IPS-NIHi7 (cell line): ENCODE measurements around the gene HOXD10.

Experiments
- DNase-seq: peaks from one replicate; pipeline ENCODE4 v3.0.0; 2012; ENCODE audit warnings: mixed read lengths; ENCODE audit errors: extremely low spot score

Gene HOXD10

DNA sequence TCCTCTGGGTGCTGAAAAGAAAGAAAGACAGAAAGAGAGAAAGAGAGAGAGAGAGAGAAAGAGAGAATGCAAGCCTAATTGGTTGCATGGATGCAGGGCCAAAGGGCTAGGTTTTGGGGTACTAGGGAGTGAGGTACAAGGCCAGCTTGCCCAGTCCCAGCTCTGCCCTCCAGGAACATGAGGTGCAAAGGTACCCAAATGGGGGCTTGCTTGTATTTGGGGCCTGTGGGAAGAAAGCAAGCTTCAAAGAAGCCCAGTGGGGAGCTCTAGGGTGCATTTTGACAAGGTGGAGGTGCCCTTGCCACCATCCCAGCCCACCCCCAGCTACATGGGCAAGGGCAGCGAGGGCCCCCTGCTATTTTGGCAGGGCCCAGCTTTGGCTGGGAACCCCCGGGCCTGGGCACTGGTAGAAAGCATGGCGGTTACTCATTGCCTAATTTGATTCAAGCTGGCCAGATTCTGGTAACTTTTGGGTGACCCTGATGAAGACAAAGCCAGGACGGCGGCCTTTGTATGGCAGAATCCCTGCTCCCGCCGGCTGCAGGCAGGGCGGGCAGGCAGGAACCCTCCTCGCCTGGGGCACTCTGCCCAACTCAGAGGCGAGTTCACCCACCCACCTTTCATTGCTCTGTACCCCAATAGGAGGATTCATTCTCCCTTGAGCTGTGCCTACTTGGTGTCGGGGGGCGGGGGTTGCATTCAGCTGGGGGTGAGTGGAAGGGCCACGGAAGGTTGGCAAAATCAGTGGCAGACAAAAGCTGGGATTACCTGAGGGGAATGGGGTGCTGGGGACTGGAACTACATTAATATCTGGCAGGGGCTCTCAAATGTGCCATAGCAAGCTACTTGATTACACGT, 34.2 kb downstream of the HOXD10 start:
- no peak for DNase-seq

DNA sequence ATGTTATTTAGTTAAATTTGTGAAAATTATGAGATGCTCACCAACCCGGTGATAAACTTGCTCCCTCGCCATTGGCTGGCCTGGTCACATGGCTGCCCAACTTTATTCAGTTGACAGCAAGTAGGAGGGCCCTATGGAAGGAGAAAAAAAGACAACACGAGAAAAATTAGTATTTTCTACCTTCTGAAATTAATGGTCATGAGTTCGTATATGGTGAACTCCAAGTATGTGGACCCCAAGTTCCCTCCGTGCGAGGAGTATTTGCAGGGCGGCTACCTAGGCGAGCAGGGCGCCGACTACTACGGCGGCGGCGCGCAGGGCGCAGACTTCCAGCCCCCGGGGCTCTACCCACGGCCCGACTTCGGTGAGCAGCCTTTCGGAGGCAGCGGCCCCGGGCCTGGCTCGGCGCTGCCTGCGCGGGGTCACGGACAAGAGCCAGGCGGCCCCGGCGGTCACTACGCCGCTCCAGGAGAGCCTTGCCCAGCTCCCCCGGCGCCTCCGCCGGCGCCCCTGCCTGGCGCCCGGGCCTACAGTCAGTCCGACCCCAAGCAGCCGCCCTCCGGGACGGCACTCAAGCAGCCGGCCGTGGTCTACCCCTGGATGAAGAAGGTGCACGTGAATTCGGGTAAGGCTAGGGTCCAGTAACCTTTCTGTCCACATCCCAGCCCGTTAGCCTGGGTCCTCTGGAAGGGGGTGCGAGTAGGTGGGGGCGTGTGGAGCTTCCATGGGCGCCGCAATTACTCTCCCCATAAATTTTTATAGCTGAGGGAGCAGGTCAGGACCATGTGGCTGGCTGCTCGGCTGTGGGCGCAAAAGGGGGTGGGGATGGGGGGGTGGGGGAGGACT, 35.1 kb downstream of the HOXD10 start, which contains the start of gene HOXD4:
TSS of gene HOXD4 (plus strand) at position 109 of the 846 bp plus-strand sequence. CDS start at position 193, 84 bp downstream.
- no peak for DNase-seq

DNA sequence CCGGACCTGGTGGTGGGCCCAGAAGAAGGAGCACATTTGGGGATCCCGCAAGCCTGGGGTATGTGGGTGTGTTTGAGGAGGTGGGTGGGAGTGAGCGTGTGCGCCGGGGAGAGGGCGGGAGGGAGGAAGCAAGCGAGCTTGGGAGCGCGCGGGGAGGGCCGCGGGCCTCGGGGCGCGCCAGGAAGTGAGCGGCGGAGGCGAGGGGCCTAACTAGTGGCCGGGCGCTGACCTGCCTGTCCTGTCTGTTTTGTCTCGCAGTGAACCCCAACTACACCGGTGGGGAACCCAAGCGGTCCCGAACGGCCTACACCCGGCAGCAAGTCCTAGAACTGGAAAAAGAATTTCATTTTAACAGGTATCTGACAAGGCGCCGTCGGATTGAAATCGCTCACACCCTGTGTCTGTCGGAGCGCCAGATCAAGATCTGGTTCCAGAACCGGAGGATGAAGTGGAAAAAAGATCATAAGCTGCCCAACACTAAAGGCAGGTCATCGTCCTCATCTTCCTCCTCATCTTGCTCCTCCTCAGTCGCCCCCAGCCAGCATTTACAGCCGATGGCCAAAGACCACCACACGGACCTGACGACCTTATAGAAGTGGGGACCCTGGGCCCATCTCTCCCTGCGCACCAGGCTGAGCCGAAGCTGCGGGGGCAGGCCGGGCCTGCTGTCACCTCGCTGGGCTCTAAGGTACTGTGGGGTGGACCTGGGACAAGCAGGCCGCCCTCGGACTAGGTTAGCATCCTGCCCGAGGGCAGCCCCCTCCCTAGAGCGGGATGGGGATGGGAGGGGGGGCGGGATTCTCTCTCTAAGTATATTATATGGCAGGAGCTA, 36.0 kb downstream of the HOXD10 start:
- DNase-seq: no peak

DNA sequence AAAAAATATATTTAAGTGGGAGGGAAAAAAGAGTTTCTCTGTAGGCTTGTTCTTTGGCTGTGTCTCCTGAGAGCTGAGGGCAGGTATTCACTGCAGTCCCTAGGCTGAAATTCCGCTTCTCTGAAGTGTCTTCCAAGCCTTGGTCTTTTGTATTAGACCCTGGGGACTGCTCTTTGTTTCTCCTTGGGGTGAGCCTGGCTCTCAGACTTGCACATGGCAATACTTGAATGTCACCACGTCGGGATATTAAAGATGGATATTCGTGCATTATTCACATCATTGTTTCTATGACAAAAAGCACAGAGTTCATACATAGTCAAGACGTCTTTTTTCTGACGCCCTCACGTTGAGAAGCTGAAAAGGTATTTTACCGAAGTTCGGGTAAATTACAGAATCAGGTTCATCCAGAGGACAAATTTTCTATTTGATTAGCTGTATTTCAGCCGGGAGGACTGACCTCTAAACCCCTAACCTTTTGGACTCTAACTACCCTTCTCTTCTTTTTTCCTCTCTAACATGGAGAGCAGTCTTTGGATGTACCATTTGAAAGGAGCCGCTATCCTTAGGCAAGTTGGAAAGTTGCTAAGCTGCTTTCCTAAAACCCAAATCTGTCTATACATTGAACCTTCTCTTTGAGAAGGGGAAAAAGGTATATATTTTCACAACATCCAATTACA, 38.1 kb downstream of the HOXD10 start:
- no peak for DNase-seq

DNA sequence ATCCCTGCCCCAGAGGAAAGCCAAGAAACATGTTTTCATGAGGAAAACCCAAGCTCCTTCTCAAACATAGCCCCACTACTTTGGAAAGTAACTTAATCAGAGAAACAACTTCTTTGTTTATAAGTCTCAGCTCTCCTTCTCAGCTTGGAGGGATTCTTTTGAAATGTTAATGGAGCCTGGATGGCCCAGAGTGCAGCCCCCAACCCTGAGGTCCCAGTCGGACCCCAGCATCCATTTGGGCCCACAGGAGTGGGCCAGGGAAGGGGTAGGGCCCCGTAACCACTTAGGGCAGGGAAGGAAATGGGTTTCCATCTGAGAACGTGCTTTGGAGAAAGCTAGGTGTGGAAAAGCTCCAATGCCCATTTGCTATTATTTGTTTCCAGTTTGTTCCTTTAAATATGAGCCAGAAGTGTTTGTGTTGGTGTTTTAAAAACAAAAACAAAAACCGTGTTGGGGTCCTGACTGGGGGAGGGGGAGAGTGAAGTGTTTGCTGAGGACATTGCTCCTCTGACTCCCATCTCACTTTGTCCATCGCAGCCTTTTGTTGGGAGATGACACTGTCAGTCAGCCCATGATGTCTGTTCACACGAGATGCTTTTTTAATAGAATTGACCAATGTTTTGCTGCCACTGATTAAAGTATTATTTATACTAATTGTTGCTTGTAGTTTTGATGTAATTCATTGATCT, 38.9 kb downstream of the HOXD10 start:
- no peak for DNase-seq

DNA sequence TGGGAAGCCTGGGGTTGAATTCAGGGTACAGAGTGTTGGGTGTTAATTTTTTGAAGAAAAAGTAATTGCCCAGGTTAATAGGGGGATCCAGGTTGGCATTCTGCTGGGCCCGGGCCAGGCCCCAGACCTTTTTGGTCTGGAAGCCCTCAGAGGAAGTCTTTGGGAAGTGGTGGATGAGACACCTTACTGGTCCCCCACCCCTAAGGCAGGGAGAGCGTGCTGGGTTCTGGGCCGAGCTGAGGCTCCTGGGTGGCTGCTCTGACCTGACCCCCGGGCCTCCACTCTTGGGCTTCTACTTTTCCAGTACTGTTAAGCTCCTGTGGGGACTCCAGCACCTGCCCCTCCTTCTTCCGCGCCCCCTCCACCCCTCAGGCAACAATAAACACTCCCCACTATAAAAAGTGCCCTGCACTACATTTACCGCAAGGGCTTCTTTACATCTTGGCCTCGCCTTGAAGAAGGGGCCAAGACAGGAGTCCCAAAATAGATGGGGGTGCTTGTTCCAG, 39.8 kb downstream of the HOXD10 start:
- no peak for DNase-seq

DNA sequence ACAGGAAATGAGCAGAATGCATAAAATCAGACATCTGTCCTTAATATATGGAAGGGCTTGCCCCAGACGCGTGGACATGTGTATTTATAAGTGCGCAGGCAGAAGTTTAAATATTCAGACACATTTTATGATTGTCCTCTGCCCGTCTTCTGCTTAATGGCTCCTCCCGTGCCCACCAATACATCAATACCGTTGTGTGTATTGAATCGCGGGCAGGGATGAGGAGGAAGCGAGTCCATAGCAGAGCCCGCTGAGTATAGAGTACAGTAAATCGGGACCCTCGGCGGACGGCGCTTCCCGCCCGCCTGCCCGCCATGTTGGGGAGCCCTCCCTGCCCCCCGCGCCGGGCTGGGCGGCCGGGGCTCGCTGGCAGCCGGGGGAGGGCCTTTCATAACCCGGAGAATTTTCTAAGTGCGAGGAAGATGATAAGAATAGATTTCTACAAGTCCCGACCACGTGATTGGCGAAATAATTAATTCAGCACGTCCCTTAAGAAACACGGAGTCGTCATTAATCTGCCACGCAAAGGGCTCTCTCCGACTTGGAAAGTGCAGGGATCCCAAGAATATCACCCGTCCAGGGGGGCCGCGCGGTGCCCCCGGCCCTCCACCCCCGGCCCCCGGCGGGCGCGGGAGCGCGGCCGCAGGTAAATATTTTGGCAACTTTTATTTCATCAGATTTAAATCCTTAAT, 40.4 kb downstream of the HOXD10 start, which contains the start of gene HOXD3:
TSS of gene HOXD3 (plus strand) at position 501 of the 692 bp plus-strand sequence. CDS start 11,808 bp downstream, outside the sequence.
- DNase-seq: no peak

DNA sequence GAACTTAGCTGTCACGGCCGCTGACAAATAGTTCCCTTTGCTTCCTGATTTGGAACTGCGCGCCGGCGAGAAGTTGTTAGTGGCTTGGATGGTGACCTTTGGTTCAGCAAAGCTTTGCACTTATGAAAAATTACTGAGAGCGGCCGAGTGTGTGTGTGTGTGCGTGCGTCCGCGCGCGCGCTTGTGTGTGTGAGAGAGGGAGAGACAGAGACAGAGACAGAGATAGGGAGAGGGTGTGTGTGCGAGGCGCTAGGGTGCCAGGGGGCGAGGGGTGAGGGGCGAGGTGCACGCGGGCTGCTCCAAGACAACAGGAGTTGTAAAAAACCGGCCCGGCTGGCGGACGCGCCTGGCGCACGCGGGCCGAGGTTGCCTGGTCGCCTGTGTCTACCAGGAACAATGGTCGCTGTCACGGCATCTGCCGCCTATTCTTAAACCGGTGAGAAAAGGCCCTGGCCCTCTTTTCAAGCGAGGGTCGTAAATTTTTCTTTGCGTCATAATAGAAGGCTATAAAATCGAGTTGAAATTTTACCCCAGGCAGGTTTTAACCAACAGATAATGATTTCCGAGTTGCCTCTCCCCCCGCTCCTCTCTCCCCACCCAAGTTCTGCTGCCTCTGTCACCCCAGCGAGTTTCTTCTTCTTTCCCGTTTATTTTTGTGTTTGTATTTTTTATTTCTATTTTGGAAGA, 41.1 kb downstream of the HOXD10 start:
- DNase-seq: no peak

DNA sequence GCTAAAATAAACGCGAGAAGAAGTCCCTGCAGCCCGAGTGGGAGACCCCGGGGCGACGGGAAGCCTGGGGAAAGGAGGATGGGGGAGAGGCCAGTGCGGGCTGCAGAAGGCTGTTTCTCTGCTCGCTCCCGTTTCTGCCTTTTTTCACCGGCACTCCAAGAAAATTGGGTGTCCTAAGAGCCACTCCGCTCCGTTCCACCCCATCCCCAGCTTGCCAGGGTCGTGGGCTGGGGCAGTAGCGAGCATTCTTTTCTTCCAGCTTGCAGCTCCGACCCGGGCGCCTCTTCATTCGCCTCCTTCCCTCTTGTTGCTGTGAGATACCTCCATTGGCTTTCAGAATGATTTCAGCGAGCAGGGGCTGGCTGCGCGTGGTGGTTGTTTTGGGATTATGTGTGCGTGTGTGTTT, 41.6 kb downstream of the HOXD10 start:
- DNase-seq: no peak

DNA sequence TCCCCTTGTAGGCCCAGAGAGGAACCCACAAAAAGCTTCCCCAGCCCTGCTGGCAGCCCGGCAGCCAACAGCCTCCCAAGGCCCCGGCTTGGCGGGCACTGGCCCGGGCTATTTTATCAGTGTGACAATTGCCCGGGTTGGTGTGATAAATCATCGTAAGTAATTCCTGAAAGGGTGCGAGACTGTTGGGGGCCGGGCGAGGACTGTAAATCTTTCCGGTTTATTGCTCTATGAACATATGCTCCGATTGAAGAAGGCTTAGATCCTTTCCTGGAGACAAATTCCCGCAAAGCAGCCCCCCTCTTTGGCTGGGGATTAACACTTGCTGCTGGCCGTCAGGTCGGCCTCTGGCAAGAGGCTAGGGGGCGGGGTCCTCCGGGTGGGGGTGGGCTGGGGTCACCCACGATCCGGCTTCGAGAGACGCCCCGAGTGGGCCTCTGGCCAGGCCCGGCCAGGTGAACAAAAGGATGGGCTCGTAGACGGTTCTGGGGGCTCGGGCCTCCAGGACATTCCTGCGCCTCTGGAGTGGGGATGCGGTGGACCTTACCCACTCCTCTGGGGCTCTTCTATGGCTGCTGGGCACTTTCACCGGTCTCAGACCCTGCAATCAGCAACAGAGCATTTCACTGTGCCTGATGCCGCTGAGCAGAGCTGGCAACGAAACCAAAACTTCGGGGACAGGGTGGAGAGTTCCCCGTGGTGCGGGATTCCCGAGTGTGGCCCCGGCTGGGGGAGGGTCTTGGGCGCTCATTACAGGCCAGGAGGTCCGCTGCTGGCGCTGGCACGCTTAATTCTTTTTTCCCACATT, 42.5 kb downstream of the HOXD10 start:
- DNase-seq: no peak

DNA sequence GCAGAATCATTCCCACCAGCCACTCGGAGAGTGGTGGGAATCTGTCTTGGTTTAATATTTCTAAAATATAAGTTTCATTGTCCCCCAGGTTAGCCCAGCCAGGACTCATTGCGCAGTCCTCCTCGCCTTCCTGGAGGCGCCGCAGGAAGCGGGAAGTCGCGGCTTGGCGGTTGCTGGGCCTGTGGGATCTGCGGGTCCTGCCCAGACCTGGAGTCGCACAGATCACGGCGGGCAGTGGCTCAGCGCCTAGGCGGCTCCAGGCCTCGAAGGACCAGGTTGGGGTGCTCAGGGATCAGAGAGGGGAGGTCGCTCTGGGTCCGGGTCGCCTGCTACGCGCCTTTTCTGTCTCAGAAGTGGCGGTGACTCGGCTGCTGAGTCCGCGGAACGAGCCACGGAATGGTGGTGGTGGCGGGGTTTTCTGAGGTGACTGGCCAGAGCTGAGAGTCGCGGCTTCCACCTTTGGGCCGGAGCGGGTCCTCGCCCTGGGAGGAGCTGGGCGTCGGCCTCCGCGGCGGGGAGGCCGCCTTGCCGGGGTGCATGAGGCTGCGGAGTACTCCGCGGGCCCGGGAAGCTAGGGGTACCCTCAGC, 43.2 kb downstream of the HOXD10 start:
- no peak for DNase-seq

DNA sequence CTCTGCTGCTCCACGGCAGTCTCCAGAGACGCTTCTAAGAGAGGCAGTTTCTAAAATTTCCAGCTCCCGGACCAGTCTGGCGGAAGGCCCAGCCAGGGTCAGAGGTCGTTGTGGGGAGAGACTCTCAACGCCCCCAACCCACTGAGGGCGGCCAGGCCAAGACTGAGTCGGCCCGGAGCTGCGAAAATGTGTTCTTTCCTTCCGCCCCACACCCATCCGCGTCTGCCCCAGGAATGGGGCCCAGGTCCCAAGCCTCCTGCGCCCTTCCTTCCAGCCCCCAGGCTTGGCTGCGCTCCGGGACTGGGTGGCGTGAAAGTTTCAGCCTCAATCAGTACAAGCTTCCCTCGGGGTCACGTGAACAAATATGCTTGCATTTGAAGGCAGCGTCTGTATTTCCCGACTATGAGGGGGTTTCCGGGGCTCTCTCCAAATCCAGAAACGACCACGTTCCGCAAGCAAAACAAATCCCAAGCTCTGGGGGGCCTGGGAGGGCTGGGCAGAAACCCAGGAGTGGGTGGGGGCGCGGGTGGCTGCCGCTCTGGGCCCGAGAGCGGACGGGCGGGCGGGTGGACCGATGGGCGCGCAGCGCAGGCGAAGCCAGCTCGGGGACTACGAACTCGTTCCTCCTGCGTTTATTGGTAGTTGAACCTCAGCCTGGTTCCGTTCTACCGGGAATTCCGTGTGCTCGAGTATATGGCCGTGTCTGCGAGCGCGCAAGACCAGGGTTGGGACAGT, 43.8 kb downstream of the HOXD10 start:
- DNase-seq: no peak

DNA sequence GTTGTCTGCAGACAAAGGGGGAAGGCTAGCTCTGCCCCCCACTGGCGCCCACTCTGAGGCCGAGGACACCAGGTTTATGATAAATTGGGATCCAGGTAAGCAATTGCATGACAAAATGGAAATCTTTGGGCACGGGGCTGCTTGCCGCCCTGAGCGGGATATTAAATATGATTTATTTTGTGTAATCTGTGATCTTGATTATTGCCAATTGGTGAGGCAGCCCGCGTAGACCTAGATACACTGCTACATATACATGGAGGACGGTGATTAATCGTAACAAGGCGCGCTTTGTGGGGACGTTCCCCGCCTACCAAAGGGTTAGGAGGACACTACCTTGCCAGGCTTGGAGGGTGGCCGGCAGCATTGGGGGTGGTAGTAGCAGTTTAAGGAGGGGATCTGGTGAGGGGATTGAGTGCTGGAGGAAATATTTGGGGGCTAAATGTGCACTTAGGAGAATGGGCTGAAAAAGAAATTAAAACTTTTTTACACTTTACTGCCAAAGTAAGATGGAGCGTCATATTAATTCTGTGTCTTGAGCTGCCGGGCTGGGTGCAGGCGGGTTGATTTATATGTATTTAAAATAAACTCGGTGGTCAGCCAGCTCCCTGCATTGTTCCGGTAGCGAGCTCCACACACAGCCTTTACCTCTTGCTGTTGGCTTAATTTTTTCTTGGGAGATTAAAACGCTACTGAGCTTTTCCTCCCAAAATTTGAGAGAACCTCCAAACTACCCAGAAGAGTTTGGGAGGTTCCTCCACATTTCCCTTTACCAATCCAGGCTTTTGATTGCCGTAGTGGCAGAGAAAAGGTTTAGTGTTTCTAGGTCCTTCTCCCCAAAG, 44.6 kb downstream of the HOXD10 start:
- DNase-seq: no peak

DNA sequence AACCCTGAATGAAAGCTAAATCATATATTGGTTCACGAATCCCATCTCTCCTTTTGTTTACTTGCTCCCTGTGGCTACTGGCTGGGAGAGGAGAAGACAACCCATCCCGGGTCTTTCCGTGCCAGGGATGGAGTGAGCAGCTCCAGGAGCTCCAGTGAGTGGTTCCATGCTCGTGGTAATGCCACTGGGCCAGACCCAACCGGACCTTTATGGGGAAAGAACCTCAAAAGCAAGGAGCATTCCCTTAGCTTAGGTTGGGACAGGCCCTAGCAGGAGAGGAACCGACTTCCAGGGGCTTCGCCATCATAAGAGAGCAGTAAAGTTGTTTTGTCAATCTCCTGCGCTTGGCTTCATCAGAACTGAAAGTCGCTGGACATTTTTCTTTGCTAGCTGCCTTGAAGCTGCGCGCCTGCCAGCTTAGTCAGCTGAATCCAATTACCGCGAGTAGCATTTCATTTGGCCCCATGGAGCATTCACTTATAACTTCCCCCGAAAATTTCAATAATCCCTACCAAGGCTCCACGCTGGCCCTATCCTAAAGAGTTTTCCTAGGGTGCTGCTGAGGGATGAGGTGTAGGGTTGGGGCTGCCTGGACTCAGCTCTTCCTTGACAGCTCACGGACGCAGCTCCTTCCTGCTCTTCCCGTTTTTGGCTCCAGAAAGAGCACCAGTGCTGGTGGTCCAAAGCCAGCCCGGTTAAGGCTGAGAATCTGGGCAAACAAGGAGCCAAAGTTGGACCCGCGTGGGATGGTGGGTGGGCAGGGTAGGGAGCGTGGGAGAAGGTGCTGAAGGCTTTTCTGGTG, 45.4 kb downstream of the HOXD10 start:
- DNase-seq: no peak

DNA sequence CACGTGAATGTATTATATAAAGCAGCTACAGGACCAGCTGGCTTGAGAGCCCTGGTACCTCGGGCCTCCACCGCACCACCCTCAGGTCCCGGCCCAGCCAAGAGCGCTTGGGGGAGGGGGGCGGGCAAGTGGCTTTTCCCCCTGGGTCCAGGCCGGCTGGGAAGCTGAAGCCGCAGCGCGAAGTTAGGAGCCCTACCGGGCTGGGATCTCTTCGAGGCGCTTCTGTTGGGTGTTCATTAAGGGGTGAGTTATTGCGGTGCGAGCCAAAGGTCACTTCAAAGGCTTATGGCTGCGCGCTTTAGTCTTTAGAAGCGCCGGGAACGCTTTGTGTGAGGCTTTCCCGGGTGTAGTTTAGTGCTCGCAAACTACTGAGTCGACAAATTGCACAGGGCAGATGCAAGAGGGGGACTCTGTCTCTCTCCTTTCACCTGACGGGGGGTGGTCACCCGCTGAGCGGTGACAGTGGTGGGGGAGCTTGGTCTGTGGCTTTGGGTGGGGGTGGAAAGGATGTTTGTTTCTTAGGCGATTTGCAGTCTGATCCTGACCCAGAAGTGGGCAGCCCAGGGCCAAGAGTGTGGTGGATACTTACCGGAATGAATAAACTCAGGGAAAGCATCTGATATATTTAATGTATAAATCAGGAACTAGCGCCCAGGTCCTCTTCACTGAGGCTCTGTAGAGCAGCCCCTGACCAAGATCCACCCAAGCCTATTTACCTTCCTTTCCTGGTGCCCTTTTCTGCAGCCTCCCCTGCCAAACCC, 46.5 kb downstream of the HOXD10 start:
- DNase-seq: no peak
